ENCODE measurements around the gene NOS1AP.

The NOS1AP gene

DNA sequence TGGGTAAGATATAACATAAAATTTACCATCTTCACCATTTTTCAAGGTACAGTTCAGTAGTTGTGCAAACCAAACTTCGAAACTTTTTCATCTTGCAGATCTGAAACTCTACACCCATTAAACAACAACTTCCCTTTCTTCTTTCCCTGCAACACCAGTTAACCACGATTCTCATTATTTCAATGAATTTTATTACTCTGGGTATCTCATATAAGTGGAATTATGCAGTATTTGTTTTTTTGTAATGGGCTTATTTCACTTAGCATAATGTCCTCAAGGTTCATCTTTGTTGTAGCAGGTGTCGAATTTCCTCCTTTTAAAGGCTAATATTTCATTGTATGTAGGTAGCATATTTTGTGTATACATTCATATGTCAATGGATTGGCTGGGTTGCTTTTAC, 161.0 kb downstream of the NOS1AP start:
- no peak overlapping the region; the same call in 1 of the 2 replicates for H3K4me3 ChIP-seq (ENCODE audit: low read length)
- peaks cover 23% of the 10 kb centered on the region for H3K4me1 ChIP-seq (ENCODE audit: insufficient read depth, low read length)
- no peak overlapping the region for H3K27ac ChIP-seq (ENCODE audit: low read length)
- H3K27me3 ChIP-seq (ENCODE audit: insufficient read depth, low read length): no peaks in the 10 kb centered on the region
- no peaks in the 10 kb centered on the region for H3K36me3 ChIP-seq (ENCODE audit: insufficient read depth, low read depth, low read length)
- H3K9ac ChIP-seq (ENCODE audit: low read depth, low read length): no peak overlapping the region
- H3K9me3 ChIP-seq (ENCODE audit: insufficient read depth, low read depth, low read length): no peaks in the 10 kb centered on the region

DNA sequence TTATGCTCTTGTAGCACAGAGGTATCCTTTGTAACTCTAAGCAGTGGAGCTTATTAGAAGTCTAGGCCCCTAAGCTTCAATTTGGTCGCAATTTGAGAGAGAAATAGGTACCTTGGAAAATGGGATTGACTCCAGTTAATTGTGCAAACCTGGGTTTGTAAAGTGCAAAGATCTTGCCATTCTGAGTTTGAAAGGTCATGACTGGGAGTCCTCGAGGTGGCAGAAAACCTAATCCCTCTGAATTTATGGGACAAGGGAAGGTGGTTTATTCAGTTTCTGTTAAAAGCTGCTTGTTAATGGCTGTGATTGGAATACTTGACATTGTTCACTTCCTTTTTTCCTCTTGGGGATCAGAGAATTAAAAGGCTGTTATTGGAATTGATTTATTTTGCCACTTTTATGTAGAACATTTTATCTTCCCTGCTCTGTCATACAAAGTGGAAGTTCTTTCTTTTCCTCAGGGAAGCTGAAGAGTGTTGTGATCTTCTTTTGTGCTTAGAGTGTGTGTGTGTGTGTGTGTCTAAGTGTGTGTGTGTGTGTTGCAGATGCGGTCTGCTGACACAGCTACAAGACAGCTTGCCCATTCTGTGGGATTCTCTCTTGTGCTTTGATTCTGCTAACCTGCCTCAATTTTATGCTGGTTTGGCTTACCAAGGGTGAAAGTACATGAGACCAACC, 162.7 kb downstream of the NOS1AP start:
- no peak overlapping the region for H3K4me3 ChIP-seq (ENCODE audit: low read length)
- no peak overlapping the region for H3K9ac ChIP-seq (ENCODE audit: low read depth, low read length)
- no peaks in the 10 kb centered on the region for H3K9me3 ChIP-seq (ENCODE audit: insufficient read depth, low read depth, low read length)
- no peak overlapping the region for H3K27ac ChIP-seq (ENCODE audit: low read length)
- no peaks in the 10 kb centered on the region for H3K36me3 ChIP-seq (ENCODE audit: insufficient read depth, low read depth, low read length)
- H3K27me3 ChIP-seq (ENCODE audit: insufficient read depth, low read length): no peaks in the 10 kb centered on the region
- H3K4me1 ChIP-seq (ENCODE audit: insufficient read depth, low read length): peaks cover 28% of the 10 kb centered on the region

DNA sequence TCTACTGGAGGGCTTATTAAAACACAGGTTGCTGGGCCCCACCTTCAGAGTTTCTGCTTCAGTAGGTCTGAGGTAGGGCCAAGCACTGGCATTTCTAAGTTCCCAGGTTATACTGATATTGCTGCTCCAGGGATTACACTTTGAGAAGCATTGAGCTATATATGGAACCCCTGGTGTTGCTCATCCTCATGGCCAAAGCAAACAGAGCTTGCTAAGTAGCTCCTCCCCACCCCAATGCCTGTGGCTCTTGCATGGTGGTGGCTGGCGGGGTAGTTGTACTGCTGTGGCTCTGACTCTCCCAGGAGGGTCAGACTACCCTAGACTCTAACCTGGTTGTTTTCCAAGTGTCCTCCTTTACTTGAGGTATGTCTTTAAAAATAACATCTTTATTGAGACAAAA, 163.6 kb downstream of the NOS1AP start:
- no peaks in the 10 kb centered on the region for H3K27me3 ChIP-seq (ENCODE audit: insufficient read depth, low read length)
- no peaks in the 10 kb centered on the region for H3K36me3 ChIP-seq (ENCODE audit: insufficient read depth, low read depth, low read length)
- H3K9ac ChIP-seq (ENCODE audit: low read depth, low read length): no peak overlapping the region
- H3K4me1 ChIP-seq (ENCODE audit: insufficient read depth, low read length): peaks cover 28% of the 10 kb centered on the region
- H3K27ac ChIP-seq (ENCODE audit: low read length): no peak overlapping the region
- no peak overlapping the region for H3K4me3 ChIP-seq (ENCODE audit: low read length)
- H3K9me3 ChIP-seq (ENCODE audit: insufficient read depth, low read depth, low read length): no peaks in the 10 kb centered on the region

DNA sequence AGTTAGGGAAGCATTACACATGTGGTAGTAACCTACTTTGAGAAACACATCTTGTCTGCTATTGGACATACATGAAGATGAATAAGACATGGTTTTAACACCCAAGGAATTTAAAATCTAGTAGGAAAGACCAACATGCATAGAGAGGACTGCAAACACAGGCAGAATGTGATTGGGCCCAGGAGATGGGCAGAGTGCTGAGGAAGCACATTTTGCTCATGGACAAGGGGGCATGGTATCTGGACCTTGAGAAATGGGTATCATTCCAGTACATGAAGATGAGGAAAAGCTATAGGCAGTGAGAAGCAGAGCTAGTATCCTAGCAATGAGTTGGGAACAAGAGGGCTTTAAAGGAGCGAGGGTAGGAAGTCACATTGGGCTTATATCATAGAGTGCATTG, 164.4 kb downstream of the NOS1AP start:
- H3K4me1 ChIP-seq (ENCODE audit: insufficient read depth, low read length): peaks cover 26% of the 10 kb centered on the region
- H3K36me3 ChIP-seq (ENCODE audit: insufficient read depth, low read depth, low read length): no peaks in the 10 kb centered on the region
- H3K9me3 ChIP-seq (ENCODE audit: insufficient read depth, low read depth, low read length): no peaks in the 10 kb centered on the region
- no peak overlapping the region for H3K27ac ChIP-seq (ENCODE audit: low read length)
- H3K4me3 ChIP-seq (ENCODE audit: low read length): no peak overlapping the region
- no peaks in the 10 kb centered on the region for H3K27me3 ChIP-seq (ENCODE audit: insufficient read depth, low read length)
- no peak overlapping the region for H3K9ac ChIP-seq (ENCODE audit: low read depth, low read length)

DNA sequence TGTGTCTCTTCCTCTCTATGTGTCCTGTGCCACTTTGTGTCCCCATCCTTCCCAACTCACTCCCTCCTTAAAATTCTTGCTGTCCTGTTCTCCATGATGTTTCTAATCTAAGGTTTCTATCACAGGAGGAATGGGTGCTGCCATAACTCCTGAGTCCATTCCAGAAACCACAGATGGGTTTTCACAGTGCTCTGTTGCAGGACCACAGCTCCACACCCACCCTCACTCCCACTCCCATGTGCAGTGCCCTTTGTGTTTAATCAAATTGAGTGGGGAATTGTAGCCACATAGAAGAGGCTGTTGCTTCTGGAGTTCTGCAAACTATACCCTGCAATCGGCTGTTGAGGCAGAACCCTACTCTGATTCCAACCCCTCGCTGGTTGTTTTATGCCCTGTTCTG, 165.1 kb downstream of the NOS1AP start:
- H3K36me3 ChIP-seq (ENCODE audit: insufficient read depth, low read depth, low read length): no peaks in the 10 kb centered on the region
- H3K4me1 ChIP-seq (ENCODE audit: insufficient read depth, low read length): peaks cover 24% of the 10 kb centered on the region
- H3K9ac ChIP-seq (ENCODE audit: low read depth, low read length): no peak overlapping the region
- H3K4me3 ChIP-seq (ENCODE audit: low read length): no peak overlapping the region
- H3K9me3 ChIP-seq (ENCODE audit: insufficient read depth, low read depth, low read length): no peaks in the 10 kb centered on the region
- no peak overlapping the region for H3K27ac ChIP-seq (ENCODE audit: low read length)
- no peaks in the 10 kb centered on the region for H3K27me3 ChIP-seq (ENCODE audit: insufficient read depth, low read length)

DNA sequence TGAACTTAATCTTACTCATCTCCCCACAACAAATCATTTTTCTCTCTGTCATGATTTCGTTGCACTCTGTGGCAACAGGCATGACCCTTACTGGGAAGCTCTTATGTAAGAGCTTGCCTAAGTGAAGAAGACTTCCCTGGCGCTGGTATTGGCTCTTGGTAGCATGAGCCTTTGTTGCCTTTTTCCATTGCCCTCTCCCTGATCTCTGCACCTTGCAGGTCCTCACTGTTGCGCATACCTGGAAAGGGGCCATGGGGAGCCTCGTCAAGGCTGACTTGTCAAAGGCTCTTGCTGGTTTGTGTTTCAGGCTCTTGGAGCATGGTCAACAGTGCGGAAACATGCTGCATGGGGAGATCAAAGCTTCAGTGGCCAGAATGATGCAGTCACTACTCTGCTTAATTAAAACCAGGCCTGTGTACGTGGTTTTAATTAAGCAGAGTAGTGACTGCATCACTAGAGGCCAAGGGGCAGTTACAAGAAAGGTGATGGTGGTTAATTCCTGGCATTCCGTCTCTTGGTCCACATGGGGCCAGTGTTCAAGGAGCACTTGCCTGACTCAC, 165.8 kb downstream of the NOS1AP start:
- Histone ChIP-seq H3K27me3 (ENCODE audit: insufficient read depth, low read length) (no peaks in the 10 kb centered on the region), H3K9ac (ENCODE audit: low read depth, low read length) (no peak overlapping the region), H3K4me1 (ENCODE audit: insufficient read depth, low read length) (peaks cover 19% of the 10 kb centered on the region), H3K4me3 (ENCODE audit: low read length) (no peak overlapping the region), H3K9me3 (ENCODE audit: insufficient read depth, low read depth, low read length) (no peaks in the 10 kb centered on the region), H3K36me3 (ENCODE audit: insufficient read depth, low read depth, low read length) (no peaks in the 10 kb centered on the region), H3K27ac (ENCODE audit: low read length) (no peak overlapping the region)

DNA sequence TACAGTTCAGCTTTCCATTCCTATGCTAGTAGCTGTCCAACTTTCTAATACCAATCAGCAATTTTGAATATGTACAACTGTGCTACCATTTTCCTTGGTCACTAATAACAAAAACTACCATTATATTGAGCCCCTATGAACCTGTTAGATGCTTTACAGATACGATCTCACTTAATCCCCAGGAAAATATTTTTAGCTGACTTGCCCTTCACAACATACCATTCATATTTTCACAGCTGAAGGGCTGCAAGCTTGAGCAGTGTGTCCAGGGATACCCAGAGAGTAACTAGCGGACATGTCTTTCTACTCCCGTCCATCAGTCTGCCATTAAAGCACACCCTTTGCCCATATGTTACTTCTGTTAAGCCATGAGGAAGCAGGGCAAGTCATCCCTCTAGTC, 166.7 kb downstream of the NOS1AP start:
- Histone ChIP-seq H3K27me3 (ENCODE audit: insufficient read depth, low read length) (no peaks in the 10 kb centered on the region), H3K4me3 (ENCODE audit: low read length) (no peak overlapping the region), H3K9ac (ENCODE audit: low read depth, low read length) (no peak overlapping the region), H3K36me3 (ENCODE audit: insufficient read depth, low read depth, low read length) (no peaks in the 10 kb centered on the region), H3K4me1 (ENCODE audit: insufficient read depth, low read length) (peaks cover 13% of the 10 kb centered on the region), H3K27ac (ENCODE audit: low read length) (no peak overlapping the region), H3K9me3 (ENCODE audit: insufficient read depth, low read depth, low read length) (no peaks in the 10 kb centered on the region)

DNA sequence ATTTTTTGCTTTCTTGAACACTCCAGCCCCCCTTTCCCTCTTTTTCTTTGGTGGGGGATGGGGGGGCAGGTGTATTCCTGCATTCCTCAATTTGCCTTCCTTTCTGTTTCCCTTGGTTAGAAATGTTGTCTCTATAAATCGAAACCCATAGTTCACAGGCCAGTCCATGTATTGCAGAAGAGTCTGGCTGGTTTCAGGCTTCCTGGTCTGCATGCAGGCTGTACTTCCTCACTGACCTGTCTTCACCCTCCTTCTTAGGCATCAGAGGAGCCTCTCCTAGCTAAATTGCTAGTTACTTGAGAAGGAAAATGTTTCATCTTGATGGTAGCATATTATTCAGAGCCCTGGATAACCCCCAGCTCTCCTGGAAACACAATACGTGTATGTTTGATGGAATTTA, 167.1 kb downstream of the NOS1AP start:
- H3K4me3 ChIP-seq (ENCODE audit: low read length): no peak overlapping the region
- H3K36me3 ChIP-seq (ENCODE audit: insufficient read depth, low read depth, low read length): no peaks in the 10 kb centered on the region
- H3K9me3 ChIP-seq (ENCODE audit: insufficient read depth, low read depth, low read length): no peaks in the 10 kb centered on the region
- H3K4me1 ChIP-seq (ENCODE audit: insufficient read depth, low read length): peaks cover 13% of the 10 kb centered on the region
- no peak overlapping the region for H3K27ac ChIP-seq (ENCODE audit: low read length)
- no peak overlapping the region for H3K9ac ChIP-seq (ENCODE audit: low read depth, low read length)
- no peaks in the 10 kb centered on the region for H3K27me3 ChIP-seq (ENCODE audit: insufficient read depth, low read length)

DNA sequence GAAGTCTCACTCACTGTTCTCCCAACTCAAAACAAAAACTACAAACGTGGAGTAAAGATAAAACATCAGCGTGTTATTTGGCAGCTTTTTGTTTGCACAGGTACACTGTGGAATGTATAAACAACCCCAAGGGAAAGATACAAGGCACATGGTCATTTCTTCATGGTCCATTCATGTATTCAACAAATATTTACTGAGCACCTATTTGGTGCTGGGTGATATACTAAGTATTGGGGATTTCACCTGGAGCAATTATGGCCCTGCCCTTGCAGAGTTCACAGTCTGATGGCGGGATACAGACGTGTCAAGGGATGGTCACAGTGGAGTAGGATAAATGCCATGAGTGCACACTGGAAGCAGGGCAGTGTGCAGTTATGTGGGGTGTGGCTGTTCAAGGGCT, 171.1 kb downstream of the NOS1AP start:
- peaks cover 4% of the 10 kb centered on the region for H3K4me1 ChIP-seq (ENCODE audit: insufficient read depth, low read length)
- H3K27ac ChIP-seq (ENCODE audit: low read length): no peak overlapping the region

DNA sequence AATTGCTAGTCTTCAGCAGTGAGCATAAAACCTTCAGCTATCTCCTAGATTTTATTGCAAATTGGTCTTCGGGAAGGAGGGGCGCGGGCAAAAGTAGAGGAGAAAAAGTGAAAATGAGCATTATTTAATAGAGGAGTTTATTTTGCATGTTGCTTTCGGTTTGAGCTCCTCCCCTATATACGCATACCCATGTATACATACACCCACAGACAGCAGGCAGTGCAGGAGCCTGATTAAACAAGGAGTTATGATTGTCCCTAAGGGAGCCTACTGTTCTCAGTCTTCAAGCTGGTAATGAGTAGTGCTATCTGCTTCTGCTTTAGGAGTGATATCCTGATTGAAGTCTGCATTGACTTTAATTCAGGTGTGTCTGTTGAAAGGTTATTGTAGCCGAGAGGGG, 173.3 kb downstream of the NOS1AP start:
- H3K4me3 ChIP-seq (ENCODE audit: low read length): no peak overlapping the region
- no peak overlapping the region for H3K9ac ChIP-seq (ENCODE audit: low read depth, low read length)
- no peaks in the 10 kb centered on the region; the same call in 1 of the 2 replicates for H3K4me1 ChIP-seq (ENCODE audit: insufficient read depth, low read length)
- no peaks in the 10 kb centered on the region for H3K9me3 ChIP-seq (ENCODE audit: insufficient read depth, low read depth, low read length)
- H3K27ac ChIP-seq (ENCODE audit: low read length): no peak overlapping the region
- no peaks in the 10 kb centered on the region for H3K27me3 ChIP-seq (ENCODE audit: insufficient read depth, low read length)
- no peaks in the 10 kb centered on the region for H3K36me3 ChIP-seq (ENCODE audit: insufficient read depth, low read depth, low read length)

More for the DNA sequence above, 171.1 kb downstream of the NOS1AP start:
- H3K9me3 ChIP-seq (ENCODE audit: insufficient read depth, low read depth, low read length): no peaks in the 10 kb centered on the region
- no peak overlapping the region for H3K9ac ChIP-seq (ENCODE audit: low read depth, low read length)
- no peaks in the 10 kb centered on the region for H3K27me3 ChIP-seq (ENCODE audit: insufficient read depth, low read length)
- no peak overlapping the region for H3K4me3 ChIP-seq (ENCODE audit: low read length)
- H3K36me3 ChIP-seq (ENCODE audit: insufficient read depth, low read depth, low read length): no peaks in the 10 kb centered on the region

DNA sequence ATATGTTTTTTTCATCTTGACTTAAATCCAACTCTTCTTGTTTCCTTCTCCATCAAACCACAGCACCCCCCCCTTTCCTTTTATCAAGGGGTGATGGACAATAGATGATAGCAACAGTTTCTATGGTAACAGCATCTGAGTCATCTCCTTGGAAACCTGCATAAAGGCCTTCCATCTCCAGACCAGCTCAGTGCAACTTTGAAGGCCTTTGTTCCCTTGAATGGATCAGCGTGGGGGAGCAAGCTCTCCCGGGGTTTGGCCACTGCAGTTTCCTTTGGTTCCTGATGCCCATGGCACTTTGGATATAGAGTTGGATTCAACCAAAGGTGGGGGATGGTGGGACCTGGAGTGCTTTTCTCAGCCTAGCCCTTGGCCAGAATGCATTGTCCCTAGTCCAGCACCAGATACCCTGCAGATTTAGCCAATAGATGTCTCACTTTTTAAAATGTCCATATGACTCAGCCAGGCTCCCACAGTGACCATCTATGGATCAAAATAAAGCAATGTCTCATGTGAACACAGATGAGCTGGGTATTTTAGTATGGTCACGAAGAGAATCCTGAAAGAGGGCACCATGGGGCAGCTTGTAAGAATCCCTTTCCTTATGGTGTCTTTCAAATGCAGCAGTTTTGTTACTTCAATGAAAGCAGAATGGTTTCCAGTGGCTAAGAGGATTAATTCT, 179.5 kb downstream of the NOS1AP start:
- Histone ChIP-seq H3K36me3 (ENCODE audit: insufficient read depth, low read depth, low read length) (no peaks in the 10 kb centered on the region), H3K4me1 (ENCODE audit: insufficient read depth, low read length) (peaks cover 29% of the 10 kb centered on the region), H3K27me3 (ENCODE audit: insufficient read depth, low read length) (no peaks in the 10 kb centered on the region), H3K27ac (ENCODE audit: low read length) (peak overlapping the region; percentile 41), H3K9ac (ENCODE audit: low read depth, low read length) (no peak overlapping the region; the same call in 1 of the 2 replicates), H3K9me3 (ENCODE audit: insufficient read depth, low read depth, low read length) (no peaks in the 10 kb centered on the region), H3K4me3 (ENCODE audit: low read length) (peak overlapping the region; percentile 56)

Data from iPS-20b (cell line).